DOHH2 (cell line): ENCODE measurements around the gene CBX4.
A peak's percentile ranks its signal among the peaks of the same experiment; 100 is the strongest.

ENCODE experiments used
- H3F3A ChIP-seq: fragments of 200-600 bp; sonication (generic), shearing (Covaris generic); 2 replicates; pipeline ENCODE4 v1.6.0; 2016; ENCODE audit warnings: antibody characterized with exemption, mild to moderate bottlenecking; ENCODE audit not compliant: control insufficient read depth, insufficient read depth
- H3K27ac ChIP-seq: fragments of 200-600 bp; sonication (generic); 2 replicates; pipeline ENCODE4 v1.5.1; 2014; ENCODE audit warnings: low read depth, mild to moderate bottlenecking, low read length, moderate library complexity
- H3K27me3 ChIP-seq: fragments of 200-600 bp; sonication (generic); 2 replicates; pipeline ENCODE4 v1.6.1; 2014; ENCODE audit warnings: mild to moderate bottlenecking, low read length, mixed read lengths; ENCODE audit not compliant: control insufficient read depth
- H3K36me3 ChIP-seq: fragments of 200-600 bp; sonication (generic); 2 replicates; pipeline ENCODE4 v1.6.1; 2014; ENCODE audit warnings: mild to moderate bottlenecking, low read length, moderate library complexity, mixed read lengths; ENCODE audit not compliant: control insufficient read depth
- H3K4me1 ChIP-seq: fragments of 200-600 bp; sonication (generic); 2 replicates; pipeline ENCODE4 v1.6.1; 2014; ENCODE audit warnings: mild to moderate bottlenecking, low read length, mixed read lengths; ENCODE audit not compliant: control insufficient read depth
- H3K4me2 ChIP-seq: fragments of 200-600 bp; sonication (generic); 2 replicates; pipeline ENCODE4 v1.6.0; 2014; ENCODE audit warnings: mild to moderate bottlenecking, low read length, moderate library complexity
- H3K4me3 ChIP-seq: fragments of 200-600 bp; sonication (generic); 2 replicates; pipeline ENCODE4 v1.5.1; 2014; ENCODE audit warnings: mild to moderate bottlenecking, low read length, mixed read lengths
- H3K79me2 ChIP-seq: fragments of 200-600 bp; sonication (generic); 2 replicates; pipeline ENCODE4 v1.6.1; 2014; ENCODE audit warnings: mild to moderate bottlenecking, low read length, mixed read lengths; ENCODE audit not compliant: control insufficient read depth
- H3K9me2 ChIP-seq: fragments of 200-600 bp; sonication (generic); replicated peaks from 2 replicates; pipeline ENCODE4 v1.6.1; 2014; ENCODE audit warnings: mild to moderate bottlenecking, low read length, mixed read lengths; ENCODE audit not compliant: control insufficient read depth
- H3K9me3 ChIP-seq: fragments of 200-600 bp; sonication (generic); 2 replicates; pipeline ENCODE4 v1.6.1; 2014; ENCODE audit warnings: antibody characterized with exemption, low read length, mixed read lengths; ENCODE audit not compliant: control insufficient read depth, insufficient read depth
- H4K20me1 ChIP-seq: fragments of 200-600 bp; sonication (generic); 2 replicates; pipeline ENCODE4 v1.6.0; 2014; ENCODE audit warnings: low read depth, mild to moderate bottlenecking, antibody characterized with exemption, low read length, moderate library complexity; ENCODE audit not compliant: control insufficient read depth, insufficient read depth
- EZH2phosphoT487 ChIP-seq: fragments of 200-600 bp; sonication (generic); IDR thresholded peaks from 2 replicates; pipeline ENCODE4 v1.6.1; 2017; ENCODE audit warnings: borderline replicate concordance, mild to moderate bottlenecking, antibody characterized with exemption, low read length, moderate library complexity, mixed read lengths
- TF ChIP-seq, protein P1 (sequence below): fragments of 200-600 bp; sonication (generic); IDR thresholded peaks from one replicate; pipeline ENCODE4 v1.5.1; 2014; ENCODE audit warnings: antibody characterized with exemption, mild to moderate bottlenecking, low read depth, low read length; ENCODE audit not compliant: poor library complexity, severe bottlenecking

Gene CBX4

GRCh38 chr17:79837888-79838521 is 1.2 kb downstream of the CBX4 start:
- Histone ChIP-seq H3K9me2 (no peaks in the 10 kb centered on the region), H3K79me2 (peaks cover 50% of the 10 kb centered on the region), H3K27ac (peak overlapping the region; percentile 88), H4K20me1 (peaks cover 14% of the 10 kb centered on the region), H3K4me2 (peak overlapping the region; percentile 98), H3K9me3 (no peaks in the 10 kb centered on the region), H3K4me1 (peaks cover 41% of the 10 kb centered on the region), H3K4me3 (peak overlapping the region; percentile 90), H3K36me3 (peaks cover 53% of the 10 kb centered on the region), H3F3A (peaks cover 19% of the 10 kb centered on the region), H3K27me3 (peaks cover 31% of the 10 kb centered on the region)
- TF ChIP-seq EZH2phosphoT487 = peak; percentile 23; the same call in 1 of the 2 replicates
- TF ChIP-seq, protein P1, sequence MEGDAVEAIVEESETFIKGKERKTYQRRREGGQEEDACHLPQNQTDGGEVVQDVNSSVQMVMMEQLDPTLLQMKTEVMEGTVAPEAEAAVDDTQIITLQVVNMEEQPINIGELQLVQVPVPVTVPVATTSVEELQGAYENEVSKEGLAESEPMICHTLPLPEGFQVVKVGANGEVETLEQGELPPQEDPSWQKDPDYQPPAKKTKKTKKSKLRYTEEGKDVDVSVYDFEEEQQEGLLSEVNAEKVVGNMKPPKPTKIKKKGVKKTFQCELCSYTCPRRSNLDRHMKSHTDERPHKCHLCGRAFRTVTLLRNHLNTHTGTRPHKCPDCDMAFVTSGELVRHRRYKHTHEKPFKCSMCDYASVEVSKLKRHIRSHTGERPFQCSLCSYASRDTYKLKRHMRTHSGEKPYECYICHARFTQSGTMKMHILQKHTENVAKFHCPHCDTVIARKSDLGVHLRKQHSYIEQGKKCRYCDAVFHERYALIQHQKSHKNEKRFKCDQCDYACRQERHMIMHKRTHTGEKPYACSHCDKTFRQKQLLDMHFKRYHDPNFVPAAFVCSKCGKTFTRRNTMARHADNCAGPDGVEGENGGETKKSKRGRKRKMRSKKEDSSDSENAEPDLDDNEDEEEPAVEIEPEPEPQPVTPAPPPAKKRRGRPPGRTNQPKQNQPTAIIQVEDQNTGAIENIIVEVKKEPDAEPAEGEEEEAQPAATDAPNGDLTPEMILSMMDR = no peak

GRCh38 chr17:79836972-79837887 is 2.0 kb downstream of the CBX4 start:
- Histone ChIP-seq H3K9me3 (no peaks in the 10 kb centered on the region), H4K20me1 (peaks cover 14% of the 10 kb centered on the region), H3K27ac (peak overlapping the region; percentile 88), H3K4me2 (peak overlapping the region; percentile 98), H3K27me3 (peaks cover 23% of the 10 kb centered on the region), H3K4me3 (peak overlapping the region; percentile 90), H3K36me3 (peaks cover 55% of the 10 kb centered on the region), H3K4me1 (peaks cover 34% of the 10 kb centered on the region), H3K79me2 (peaks cover 52% of the 10 kb centered on the region), H3F3A (peaks cover 16% of the 10 kb centered on the region), H3K9me2 (no peaks in the 10 kb centered on the region)
- TF ChIP-seq, protein P1 = no peak
- no peak for TF ChIP-seq EZH2phosphoT487

GRCh38 chr17:79836510-79836971 is 2.7 kb downstream of the CBX4 start:
- Histone ChIP-seq H3F3A (peaks cover 16% of the 10 kb centered on the region), H3K27ac (peak overlapping the region; percentile 88), H3K4me3 (peak overlapping the region; percentile 90), H3K27me3 (peaks cover 16% of the 10 kb centered on the region), H3K36me3 (peaks cover 55% of the 10 kb centered on the region), H3K9me3 (no peaks in the 10 kb centered on the region), H3K4me2 (peak overlapping the region; percentile 98), H3K79me2 (peaks cover 52% of the 10 kb centered on the region), H4K20me1 (peaks cover 14% of the 10 kb centered on the region), H3K4me1 (peaks cover 35% of the 10 kb centered on the region), H3K9me2 (no peaks in the 10 kb centered on the region)
- TF ChIP-seq, protein P1 = no peak
- TF ChIP-seq EZH2phosphoT487 = no peak
